Parathyroid adenoma (tissue), 2 donors: ENCODE measurements around the gene ZBTB7B.
A peak's percentile ranks its signal among the peaks of the same experiment; 100 is the strongest.
"Not testable (repeated sequence)": the region's sequence is repeated elsewhere in the genome, so short reads cannot be mapped to it uniquely, and the experiment has no call there.

ENCODE experiments used
- H2AFZ ChIP-seq: fragments of 300-600 bp; sonication (generic); one replicate; pipeline ENCODE4 v1.7.0; 2017; ENCODE audit warnings: antibody characterized with exemption, mild to moderate bottlenecking
- H3K27ac ChIP-seq: fragments of 300-600 bp; sonication (generic); one replicate; pipeline ENCODE4 v1.7.0; 2017
- H3K27me3 ChIP-seq: fragments of 300-600 bp; sonication (generic); one replicate; pipeline ENCODE4 v1.7.0; 2017; ENCODE audit warnings: low read length; ENCODE audit not compliant: control insufficient read depth, insufficient read depth
- H3K36me3 ChIP-seq: fragments of 300-600 bp; sonication (generic); one replicate; pipeline ENCODE4 v1.7.0; 2017; ENCODE audit warnings: low read length; ENCODE audit not compliant: control insufficient read depth, insufficient read depth
- H3K4me1 ChIP-seq: fragments of 300-600 bp; sonication (generic); one replicate; pipeline ENCODE4 v1.7.0; 2017; ENCODE audit warnings: control low read depth
- H3K4me2 ChIP-seq: fragments of 300-600 bp; sonication (generic); one replicate; pipeline ENCODE4 v1.7.0; 2017; ENCODE audit warnings: low read length
- H3K4me3 ChIP-seq: fragments of 300-600 bp; sonication (generic); one replicate; pipeline ENCODE4 v1.7.0; 2017; ENCODE audit warnings: low read depth, low read length
- H3K79me2 ChIP-seq: fragments of 300-600 bp; sonication (generic); one replicate; pipeline ENCODE4 v1.7.0; 2017; ENCODE audit warnings: control low read depth
- H3K9ac ChIP-seq: fragments of 300-600 bp; sonication (generic); one replicate; pipeline ENCODE4 v1.7.0; 2017; ENCODE audit warnings: mild to moderate bottlenecking
- H3K9me3 ChIP-seq: fragments of 300-600 bp; sonication (generic); one replicate; pipeline ENCODE4 v1.7.0; 2017; ENCODE audit warnings: low read length; ENCODE audit not compliant: control insufficient read depth
- CTCF ChIP-seq: fragments of 300-600 bp; sonication (generic); IDR thresholded peaks from one replicate; pipeline ENCODE4 v1.7.0; 2017; ENCODE audit warnings: antibody characterized with exemption, mild to moderate bottlenecking
- donor health status: primary hyperparathyroidism.

Gene ZBTB7B

DNA sequence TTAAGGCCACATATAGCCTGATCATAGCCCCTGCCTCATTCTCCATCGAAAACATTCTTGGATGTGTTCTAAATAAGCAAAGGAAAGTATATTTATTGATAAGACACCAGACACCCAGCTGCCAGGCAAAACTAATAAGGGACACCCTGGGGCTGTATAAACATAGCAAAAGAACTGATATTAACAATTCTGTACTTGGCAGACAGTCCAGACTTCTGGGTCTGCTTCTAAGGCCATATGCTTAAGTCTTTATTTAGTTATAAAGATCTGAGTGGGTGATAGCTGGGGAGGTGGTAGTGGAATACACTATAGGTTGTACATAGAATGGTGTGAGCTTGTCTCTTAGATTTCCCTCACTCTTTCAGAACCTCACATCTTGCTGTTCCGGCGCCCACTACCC is 24.2 kb upstream of the ZBTB7B start:
- H3K4me2 ChIP-seq: no peak overlapping the region
- no peak overlapping the region for H3K27ac ChIP-seq

DNA sequence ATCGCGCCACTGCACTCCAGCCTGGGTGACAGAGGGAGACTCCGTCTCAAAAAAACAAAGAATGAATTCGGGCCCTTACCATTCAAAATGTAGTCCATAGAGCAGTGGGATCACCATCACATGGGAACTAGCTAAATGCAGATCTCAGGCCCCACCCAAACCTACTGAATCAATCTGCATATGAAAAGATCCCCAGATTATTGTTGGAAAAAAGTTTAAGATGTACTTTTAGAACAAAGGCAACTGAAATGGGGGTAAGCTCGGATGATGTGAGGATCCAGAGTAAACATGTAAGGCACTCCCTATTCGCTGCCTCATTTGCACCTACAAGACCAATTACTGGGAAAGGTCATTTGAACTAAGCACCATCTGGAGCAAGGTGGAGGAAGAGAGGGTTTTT is 20.3 kb upstream of the ZBTB7B start:
- Histone ChIP-seq H2AFZ (peak overlapping the region; percentile 21), H3K9ac (no peak overlapping the region), H3K27ac (no peak overlapping the region), H3K4me1 (no peaks in the 10 kb centered on the region), H3K9me3 (no peaks in the 10 kb centered on the region), H3K4me3 (no peak overlapping the region), H3K36me3 (no peaks in the 10 kb centered on the region), H3K79me2 (peaks cover 7% of the 10 kb centered on the region), H3K4me2 (peak overlapping the region; percentile 63), H3K27me3 (no peaks in the 10 kb centered on the region)
- no peak for TF ChIP-seq CTCF

More for the DNA sequence above, 24.2 kb upstream of the ZBTB7B start:
- H3K36me3 ChIP-seq: no peaks in the 10 kb centered on the region
- no peaks in the 10 kb centered on the region for H3K9me3 ChIP-seq
- no peak overlapping the region for H3K9ac ChIP-seq
- H3K4me1 ChIP-seq: no peaks in the 10 kb centered on the region
- no peak overlapping the region for H2AFZ ChIP-seq
- no peak for TF ChIP-seq CTCF
- no peak overlapping the region for H3K4me3 ChIP-seq
- H3K79me2 ChIP-seq: peaks cover 3% of the 10 kb centered on the region
- no peaks in the 10 kb centered on the region for H3K27me3 ChIP-seq

- Histone ChIP-seq H3K9ac (no peak within 1 kb of the TSS), H3K27ac (peak within 1 kb of the TSS; percentile 18), H3K4me2 (peak within 1 kb of the TSS; percentile 95), H2AFZ (peak within 1 kb of the TSS; percentile 65), H3K4me1 (no peaks in the 10 kb centered on the region), H3K79me2 (peaks cover 5% of the 10 kb centered on the region), H3K4me3 (peak within 1 kb of the TSS; percentile 83), H3K27me3 (no peaks in the 10 kb centered on the region), H3K9me3 (no peaks in the 10 kb centered on the region), H3K36me3 (no peaks in the 10 kb centered on the region)
- no peak for TF ChIP-seq CTCF
Measured at GRCh38 chr1:154982897-154983648, 19.5 kb upstream of the ZBTB7B start, which contains the start of gene FLAD1. Gene FLAD1 (plus strand): TSS chr1:154983344. CDS start chr1:154983695, 351 bp downstream.

GRCh38 chr1:154983776-154984466 is 18.7 kb upstream of the ZBTB7B start:
- Histone ChIP-seq H3K4me1 (no peaks in the 10 kb centered on the region), H3K27ac (peak overlapping the region; percentile 18)

GRCh38 chr1:154986736-154987135 is 15.9 kb upstream of the ZBTB7B start:
- not testable (repeated sequence) for H3K79me2 ChIP-seq, H3K4me1 ChIP-seq, H2AFZ ChIP-seq, H3K9ac ChIP-seq, H3K4me2 ChIP-seq, H3K27me3 ChIP-seq, H3K4me3 ChIP-seq, H3K27ac ChIP-seq, H3K9me3 ChIP-seq, H3K36me3 ChIP-seq

More at GRCh38 chr1:154983776-154984466, 18.7 kb upstream of the ZBTB7B start:
- Histone ChIP-seq H3K4me2 (peak overlapping the region; percentile 95), H2AFZ (peak overlapping the region; percentile 65), H3K9me3 (no peaks in the 10 kb centered on the region), H3K27me3 (no peaks in the 10 kb centered on the region), H3K79me2 (peaks cover 5% of the 10 kb centered on the region), H3K36me3 (no peaks in the 10 kb centered on the region), H3K9ac (no peak overlapping the region), H3K4me3 (peak overlapping the region; percentile 83)
- no peak for TF ChIP-seq CTCF
